Stimulated activated CD8-positive, alpha-beta memory T cell treated with anti-CD3 and anti-CD28 coated beads, Interleukin-4, amount 100 ng/mL, for 4 hours (primary cell): ENCODE results near the gene MEIS3.
A peak's percentile ranks its signal among the peaks of the same experiment; 100 is the strongest.
"Not testable (repeated sequence)": the region's sequence is repeated elsewhere in the genome, so short reads cannot be mapped to it uniquely, and the experiment has no call there.

ENCODE experiments used
- DNase-seq, 2 donors: peaks; one replicate each; pipeline ENCODE4 v3.0.0-alpha.2; 2020; ENCODE audit warnings: low read depth in 2 of 2, low spot score in 1 of 2

The MEIS3 gene

DNA sequence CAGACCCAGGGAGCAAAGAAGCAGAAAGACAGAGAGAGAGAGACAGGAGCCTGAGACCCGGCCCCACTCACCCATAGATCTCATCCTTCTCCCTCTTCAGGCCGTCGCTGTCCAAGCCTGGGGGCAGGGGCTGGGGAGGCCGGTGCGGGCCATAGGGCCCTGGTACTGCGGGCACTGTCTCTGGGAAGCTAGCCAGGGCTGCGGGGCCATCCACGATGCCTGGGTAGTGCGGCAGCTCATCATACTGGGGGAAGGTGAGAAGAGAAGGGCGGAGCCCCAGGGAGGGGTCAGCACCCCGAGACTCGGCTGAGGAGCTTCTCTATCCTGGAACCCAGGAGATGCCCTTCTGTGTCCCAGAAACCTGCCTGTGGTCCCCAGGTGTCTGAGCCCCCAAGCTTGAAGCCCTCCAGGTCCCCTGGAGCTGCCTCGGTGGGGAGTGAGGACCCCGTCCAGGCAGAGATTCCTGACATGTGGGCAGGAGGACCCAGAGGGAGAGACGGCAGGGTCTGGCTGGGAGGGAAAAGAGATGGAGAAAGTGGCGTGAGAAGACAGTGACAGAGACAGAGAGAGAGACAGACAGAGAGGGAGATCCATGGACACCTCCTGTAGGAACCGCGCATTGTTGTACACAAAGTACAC is 2.1 kb downstream of the MEIS3 start:
- DNase-seq = no peak

DNA sequence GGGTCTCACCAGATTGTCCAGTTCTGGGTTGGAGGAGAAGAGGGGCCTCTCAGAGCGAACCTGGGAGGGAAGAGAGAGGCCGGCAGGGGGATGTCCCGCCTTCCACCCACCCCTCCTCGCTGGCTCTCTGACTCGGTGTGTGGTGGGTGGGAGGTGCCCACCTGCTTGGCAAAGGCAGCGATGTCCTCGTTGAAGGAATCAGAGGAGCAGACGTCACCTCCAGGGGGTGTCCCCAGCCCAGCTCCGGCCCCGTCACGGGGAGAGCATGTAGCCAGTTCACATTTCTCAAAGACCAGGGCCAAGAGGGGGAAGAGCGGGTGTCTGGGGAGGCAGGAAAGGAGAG is 2.7 kb downstream of the MEIS3 start:
- DNase-seq = no peak

DNA sequence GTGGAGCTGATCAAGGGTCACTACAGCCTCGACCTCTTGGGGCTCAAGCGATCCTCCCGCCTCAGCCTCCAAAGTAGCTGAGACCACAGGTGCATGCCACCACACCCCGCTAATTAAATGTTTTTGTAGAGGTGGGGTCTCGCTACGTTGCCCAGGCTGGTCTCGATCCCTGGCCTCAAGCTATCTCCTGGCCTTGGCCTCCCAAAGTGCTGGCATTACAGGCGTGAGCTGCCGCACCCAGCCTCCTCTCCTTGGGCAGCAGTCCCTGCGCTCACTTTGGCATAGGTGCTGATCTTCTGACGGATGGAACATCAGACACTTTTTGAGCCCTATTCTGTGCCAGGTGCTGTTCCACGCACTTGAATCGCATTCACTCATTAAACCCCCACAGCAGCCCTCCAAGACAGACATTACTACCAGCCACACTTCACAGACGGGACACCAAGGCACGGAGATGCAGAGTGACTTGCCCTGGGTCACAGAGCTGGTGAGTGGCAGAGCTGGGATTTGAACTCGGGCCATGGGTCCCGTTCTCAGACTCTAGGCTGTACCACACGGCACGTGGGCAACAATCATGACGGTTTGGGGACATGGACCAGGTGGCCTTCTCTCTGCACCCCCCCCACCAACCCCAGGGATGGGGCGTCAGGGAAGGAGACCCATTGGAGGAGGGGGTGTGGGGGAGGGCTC is 3.2 kb downstream of the MEIS3 start:
- DNase-seq = no peak

DNA sequence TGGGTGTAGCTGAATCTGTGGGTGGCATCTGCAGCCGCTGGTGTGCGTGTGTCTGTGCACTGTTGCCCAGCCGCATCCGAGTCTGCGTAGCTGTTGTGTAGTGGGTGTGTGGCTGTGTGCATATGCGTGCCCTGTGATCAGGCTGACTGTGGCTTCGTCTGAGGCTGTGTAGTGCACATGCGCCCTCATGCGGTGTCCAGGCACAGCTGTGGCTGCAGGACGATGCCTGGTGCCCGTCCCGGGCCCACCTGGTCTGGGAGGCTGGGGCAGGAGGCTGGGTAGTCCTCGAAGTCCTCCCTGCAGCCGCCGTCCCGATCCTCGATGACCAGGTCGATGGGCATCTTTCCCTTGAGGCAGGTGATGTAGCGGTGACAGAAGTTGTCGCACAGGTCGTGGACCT is 4.9 kb downstream of the MEIS3 start:
- DNase-seq = no peak

DNA sequence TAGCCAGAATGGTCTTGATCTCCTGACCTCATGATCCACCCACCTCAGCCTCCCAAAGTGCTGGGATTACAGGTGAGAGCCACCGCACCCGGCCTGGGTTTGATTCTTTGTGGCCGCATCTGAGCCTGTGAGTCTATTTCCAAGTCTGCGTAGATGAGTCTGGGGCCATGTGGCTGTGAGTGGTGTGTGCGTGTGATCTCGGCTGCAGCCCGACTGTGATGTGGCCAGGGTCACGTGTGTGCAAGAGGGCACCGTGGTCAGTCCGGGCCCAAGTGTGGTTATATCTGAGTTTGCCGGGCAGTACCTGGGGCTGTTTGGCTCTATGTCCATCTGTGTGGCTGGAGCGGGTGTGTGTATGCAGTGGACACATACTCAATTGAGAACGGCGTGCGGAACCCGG is 5.4 kb downstream of the MEIS3 start:
- no peak for DNase-seq

DNA sequence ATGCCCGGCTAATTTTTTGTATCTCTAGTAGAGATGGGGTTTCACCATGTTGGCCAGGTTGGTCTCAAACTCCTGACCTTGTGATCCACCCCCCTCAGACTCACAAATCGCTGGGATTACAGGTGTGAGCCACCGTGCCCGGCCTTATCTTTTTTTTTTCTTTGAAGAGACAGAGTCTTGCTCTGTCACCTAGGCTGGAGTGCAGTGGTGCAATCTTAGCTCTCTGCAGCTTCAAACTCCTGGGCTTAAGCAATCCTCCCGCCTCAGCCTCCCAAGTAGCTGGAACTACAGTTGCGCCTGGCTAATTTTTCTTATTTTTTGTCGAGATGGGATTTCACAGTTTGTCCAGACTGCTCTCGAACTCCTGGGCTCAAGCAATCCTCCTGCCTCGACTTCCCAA is 7.6 kb downstream of the MEIS3 start:
- DNase-seq = not testable (repeated sequence)

DNA sequence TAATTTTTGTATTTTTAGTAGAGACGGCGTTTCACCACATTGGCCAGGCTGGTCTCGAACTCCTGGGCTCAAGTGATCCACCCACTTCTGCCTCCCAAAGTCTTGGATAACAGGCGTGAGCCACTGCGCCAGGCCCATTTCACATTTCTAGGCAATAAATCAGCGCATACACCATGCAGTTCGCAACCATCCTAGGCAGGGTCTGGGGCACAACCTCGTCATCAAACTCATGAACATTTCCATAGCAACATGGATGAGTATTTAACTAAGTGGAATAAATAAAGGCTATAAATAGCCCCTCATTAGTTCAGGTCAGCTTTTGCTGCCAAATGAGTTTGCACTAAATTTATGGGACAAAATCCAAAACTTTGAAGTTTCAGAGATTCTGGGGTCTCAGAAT is 8.2 kb downstream of the MEIS3 start:
- DNase-seq = no peak

DNA sequence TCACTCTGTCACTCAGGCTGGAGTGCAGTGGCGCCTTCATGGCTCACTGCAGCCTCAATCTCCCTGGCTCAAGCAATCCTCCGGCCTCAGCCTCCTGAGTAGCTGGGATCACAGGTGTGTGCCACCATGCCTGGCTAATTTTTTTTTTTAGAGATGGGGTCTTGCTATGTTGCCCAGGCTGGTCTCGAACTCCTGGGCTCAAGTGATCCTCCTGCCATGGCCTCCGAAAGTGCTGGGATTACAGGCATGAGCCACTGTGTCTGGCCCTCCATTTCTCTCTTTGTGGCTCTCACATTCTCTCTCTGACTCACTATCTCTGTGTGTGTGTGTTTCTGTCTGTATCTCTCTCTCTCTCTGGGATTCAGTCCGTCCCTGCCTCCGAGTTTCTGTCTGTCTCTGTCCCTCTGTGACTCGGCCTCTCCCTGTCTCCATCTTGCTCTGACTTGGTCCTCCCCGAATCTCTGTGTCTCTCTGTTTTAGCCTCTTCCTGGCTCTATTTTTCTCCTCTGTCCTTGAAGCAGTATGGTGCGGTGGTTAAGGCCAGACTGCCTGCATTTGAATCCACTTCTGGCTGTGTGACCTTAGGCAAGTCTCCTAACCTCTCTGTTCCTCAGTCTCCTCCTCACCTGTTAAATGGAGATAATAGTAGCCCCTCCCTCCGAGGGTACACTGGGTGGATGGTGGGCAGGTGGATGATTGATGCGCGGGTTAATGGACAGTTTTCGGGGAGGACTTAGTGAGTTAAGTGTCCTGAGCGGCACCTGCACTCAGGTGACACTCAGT is 11.0 kb downstream of the MEIS3 start:
- no peak for DNase-seq

DNA sequence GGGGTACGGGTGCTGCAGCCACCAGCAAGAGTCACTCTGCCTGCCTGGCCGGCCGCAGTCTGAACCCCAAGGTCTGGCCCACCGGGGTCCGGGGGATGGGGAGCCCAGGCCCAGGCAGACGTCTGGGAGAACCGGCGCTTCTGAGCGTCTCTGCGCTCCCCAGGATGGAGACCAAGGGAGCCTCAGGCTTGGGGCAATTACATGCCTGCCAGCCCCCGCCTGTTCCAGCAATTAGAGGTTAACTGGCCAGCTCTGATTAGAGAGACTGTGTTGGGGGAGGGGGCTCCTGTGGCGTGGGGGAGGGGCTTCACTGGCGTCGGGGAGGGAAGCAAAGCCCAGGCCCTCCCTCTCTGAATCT is 11.9 kb downstream of the MEIS3 start:
- DNase-seq = no peak

DNA sequence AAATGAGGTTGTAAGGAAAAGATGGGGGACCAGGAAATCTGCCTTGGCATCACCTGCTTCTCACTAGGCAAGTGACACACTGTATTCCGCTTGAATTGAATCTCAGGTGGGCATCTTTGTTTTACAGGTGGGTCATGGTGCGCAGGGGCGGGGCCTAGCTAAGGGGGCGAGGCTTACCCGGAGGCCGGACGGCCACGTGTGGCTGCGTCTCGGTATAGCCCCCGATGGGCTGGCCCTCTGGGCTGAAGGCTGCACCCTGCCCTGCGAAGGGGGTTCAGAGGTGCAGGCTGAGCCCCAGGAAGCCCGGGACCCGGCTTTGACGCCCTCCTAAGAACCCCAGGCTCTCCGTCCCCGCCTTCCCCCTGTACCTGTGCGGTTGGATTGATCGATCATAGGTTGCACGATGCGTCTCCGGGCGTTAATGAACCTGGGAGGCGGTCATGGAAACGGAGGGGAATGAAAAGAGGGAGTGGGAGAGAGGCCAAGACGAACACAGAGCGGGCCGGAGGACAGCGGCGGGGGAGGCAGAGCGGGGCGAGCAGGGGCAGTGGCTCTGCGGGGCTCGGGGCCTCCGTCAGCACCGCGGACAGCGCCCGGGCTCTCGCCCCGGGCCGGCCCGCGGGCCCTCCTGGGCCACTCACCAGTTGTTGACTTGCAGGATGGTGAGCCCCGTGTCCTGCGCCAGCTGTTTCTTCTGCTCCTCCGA is 12.5 kb downstream of the MEIS3 start:
- DNase-seq = no peak

DNA sequence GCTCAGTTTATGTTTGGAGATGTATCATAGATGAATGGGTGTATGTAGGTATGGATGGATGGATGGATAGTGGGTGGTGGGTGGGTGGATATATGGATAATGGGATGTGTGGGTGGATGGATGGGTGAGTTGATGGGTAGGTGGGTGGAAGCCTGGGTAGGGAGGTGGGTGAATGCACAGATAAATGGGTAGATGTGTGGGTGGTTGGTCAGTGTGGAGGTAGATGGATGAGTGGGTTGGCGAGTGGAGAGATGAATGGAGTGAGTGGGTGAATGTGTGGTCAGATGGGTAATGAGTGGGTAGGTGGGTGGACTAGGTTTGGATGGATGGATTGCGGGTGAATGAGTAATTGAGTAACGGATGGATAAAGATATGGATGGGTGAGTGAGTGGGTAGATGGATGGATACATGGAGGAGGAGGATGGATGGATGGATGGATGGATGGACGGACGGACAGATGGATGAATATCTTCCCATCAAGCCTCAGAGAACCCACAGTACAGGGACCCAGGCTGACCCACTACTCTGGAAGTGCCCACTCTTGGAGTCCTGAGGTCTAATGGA is 13.4 kb downstream of the MEIS3 start:
- no peak for DNase-seq

DNA sequence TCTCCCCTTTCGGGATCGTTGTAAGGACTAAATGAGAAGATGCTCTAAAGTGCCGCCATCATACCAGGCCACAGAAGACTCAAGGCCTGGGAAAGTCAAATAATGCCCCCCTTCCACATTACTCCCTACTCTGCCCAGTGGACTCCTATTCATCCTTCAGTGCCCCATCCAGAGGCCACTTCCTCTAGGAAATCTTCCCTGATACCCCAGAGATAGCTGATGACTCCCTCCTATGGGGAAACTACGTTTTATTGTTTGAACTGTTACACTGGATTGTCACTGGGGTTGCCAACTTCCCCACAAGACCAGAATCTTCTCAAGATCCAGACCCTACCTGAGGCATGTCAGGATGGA is 14.2 kb downstream of the MEIS3 start:
- DNase-seq = no peak

DNA sequence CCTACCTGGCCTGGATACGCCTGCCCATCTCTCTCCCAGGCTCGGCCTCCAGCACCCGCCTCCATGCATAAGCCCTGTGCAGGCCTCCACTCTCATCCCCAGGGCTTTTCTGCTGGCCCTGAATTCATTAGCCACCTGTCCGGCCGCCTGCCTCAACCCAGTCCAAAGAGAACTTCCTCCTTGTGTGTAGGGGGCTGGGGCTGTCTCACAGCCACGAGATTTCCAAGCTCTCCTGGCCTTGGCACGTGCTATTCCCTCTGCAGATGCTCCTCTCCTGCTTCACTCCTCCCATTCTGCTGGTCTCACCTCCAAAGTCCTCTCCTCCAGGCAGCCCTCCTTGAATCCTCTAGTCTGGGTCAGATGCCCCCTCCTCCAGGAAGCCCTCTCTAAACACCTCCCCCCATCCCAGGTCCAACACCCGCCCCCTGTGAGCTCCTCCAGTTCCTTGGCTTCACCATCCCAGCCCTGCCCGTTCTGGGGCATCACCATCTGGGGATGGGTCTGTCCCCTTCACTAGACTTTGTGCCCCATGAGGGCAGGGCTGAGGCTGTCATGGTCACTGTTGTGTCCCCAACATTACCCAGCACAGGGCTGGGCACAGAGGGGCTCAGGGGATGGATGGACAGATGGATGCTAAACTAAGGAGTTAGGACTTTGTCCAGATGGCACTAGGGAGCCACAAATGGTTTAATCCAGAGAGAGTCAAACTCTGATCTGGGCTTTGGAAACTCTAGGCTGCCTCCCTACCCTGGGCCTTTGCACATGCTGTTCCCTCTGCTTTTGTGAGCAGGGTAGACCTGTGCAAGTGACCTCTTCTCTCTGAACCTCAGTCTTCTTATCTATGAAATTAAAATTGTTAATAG is 14.8 kb downstream of the MEIS3 start:
- DNase-seq = no peak

DNA sequence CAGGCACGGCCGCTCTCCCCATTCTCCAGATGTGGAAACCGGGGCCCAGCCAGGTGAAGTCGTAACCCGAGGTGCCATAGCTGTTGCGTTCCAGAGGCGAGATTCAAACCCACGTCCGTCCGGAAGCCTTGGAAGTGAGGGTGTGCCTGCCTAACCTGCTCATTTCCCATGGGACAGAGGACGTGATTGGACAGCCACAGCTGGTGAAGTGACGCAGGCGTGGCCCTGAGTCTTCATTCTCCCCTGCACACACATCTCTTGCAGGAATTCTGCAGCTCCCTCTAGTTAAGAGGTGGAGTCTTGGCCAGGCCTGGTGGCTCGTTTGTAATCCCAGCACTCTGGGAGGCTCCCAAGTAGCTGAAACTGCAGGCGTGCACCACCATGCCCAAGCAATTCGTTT is 16.8 kb downstream of the MEIS3 start:
- DNase-seq = no peak

DNA sequence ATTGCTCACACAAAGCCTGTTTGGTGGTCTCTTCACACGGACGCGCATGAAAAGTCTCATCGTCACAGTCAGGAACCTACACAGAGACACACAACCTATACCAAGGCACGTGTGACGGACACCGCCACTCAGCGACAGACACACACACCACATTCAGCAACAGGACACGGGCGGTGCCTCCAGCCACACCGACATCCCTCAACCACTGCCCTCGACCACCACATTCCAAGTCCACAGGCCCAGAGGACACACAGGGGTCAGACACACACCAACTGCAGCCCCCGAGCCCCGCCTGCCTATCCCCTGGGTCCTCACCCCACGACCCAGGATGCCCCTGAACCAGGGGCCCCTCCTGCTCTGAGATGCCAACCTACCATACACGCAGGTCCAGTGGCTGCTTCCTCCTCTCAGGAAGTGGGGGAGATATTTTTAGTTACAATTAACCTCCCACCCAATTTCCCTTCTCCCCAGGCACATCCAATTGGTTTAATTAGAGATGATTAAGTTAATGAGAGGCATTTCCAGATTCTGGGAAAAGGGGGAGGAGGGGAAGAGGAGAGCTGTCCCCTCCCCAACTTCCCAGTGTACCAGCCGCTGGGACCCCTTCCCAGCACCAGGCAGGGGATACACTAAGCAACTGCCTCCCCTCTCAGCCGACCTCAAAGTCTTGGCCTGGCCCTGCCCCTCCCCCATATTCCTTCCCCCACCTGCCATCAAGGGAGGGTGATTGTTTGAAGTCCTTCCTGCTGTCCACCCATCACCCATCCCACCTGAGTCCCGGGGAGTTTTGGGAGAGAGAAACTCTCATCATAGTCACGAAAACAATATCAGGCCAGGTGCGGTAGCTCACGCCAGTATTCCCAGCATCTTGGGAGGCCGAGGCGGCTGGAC is 20.4 kb downstream of the MEIS3 start:
- no peak for DNase-seq

DNA sequence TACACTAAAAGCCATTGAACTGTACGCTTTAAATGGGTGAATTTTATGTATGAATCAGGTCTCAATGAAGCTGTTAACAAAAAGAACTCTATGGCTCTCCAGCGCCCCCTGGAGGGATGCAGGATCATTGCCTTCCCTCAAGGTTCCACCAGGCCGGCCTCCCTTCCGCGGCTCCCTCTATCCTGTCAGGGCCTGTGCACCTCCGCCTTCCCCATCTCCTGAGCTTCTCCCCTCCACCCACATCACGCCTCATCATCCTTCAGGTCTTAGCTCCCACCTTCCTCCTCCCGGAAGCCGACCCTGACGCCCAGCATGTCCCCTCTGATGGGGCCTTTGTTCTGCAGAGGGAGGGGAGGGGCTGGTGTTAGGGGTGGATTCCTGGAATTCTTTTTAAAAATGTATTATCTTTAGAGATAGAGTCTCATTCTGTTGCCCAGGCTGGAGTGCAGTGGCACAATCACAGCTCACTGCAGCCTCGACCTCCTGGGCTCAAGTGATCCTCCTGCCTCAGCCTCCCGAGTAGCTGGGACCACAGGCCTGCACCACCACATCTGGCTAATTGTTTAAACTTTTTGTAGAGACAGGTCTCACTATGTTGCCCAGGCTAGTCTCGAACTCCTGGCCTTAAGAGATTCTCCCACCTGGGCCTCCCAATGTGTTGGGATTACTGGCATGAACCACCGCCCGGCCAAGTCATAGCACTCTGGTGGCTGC is 27.7 kb downstream of the MEIS3 start:
- peak; percentile 57 to 79 for DNase-seq

DNA sequence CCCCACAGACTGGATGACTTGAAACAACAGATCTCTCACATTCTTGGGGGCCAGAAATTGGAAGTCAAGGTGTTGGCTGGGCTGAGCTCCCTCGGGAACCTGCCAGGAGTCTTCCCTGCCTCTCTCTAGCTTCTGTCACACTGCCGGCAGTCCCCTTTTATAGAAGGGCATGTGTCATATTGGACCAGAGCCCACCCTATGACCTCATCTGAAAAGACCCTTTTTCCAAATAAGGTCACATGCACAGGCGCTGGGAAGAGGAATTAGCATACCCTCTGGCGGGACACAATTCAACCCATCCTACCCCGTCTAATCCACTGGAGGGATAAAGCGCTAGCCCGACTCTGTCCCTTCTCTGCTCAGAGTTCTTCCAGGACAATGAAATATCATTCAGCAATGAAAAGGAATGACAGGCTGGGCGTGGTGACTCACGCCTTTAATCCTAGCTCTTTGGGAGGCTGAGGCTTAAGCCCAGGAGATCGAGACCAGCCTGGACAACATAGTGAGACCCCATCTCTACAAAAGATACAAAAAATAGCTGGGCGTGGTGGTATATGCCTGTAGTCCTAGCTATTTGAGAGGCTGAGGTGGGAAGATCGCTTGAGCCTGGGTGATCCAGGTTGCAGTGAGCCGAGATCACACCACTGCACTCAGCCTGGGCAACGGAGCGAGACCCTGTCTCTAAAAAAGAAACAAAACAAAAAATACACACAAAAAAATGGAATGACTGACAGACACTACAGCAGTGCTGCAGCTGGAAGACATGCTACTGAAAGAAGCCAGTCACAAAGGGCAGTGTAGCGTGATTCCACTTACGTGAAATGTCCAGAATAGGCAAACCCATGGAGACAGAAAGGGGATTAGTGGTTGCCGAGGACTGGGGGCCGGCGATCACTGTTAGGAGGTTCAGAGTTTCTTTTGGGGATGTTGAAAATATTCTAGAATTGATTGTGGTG is 28.5 kb downstream of the MEIS3 start:
- DNase-seq = no peak

DNA sequence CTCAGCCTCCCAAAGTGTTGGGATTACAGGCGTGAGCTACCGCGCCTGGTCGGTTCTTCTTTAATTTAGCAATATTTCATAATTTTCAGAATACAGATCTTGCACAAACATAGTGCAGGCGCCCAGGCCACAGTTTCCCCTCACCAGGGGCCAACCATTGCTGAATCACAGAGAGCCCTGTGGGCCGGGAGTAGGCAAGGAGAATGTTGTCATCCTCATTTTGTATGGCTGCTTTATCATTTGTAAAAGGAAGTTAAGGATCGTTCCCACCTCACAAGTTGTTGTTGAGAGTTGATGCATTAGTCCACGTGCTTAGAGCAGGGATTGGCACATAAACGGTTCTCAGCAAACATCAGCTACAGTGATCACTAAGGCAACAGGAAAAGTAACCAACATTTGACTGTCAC is 30.2 kb downstream of the MEIS3 start:
- DNase-seq = no peak
